Activated naive CD4-positive, alpha-beta T cell treated with anti-CD3 and anti-CD28 coated beads, Interleukin-2, amount 50 U/mL, for 72 hours (primary cell): ENCODE data around the gene OR3A2. TPM values are rescaled to one million over a fixed set of nuclear protein-coding genes. Genes with fewer than 3 reads are reported as not detected.
"Not testable (repeated sequence)": the region's sequence is repeated elsewhere in the genome, so short reads cannot be mapped to it uniquely, and the experiment has no call there.

Experiments
- ATAC-seq, 2 donors: fragments of 150-1000 bp; cut with Tn5 transposase; 2 replicates each; pipeline ENCODE4 v1.10.0; 2021; ENCODE audit warnings: mild to moderate bottlenecking in 2 of 2, moderate library complexity in 2 of 2
- DNase-seq, 2 donors: peaks; one replicate each; pipeline ENCODE4 v3.0.0; 2021 to 2022; ENCODE audit warnings: low spot score in 2 of 2
- H3K27ac Mint-ChIP-seq, 2 donors: one replicate each; pipeline ENCODE4 v1.8.0; 2022; ENCODE audit warnings: mild to moderate bottlenecking in 2 of 2, mixed read lengths in 2 of 2
- H3K36me3 Mint-ChIP-seq, 2 donors: one replicate each; pipeline ENCODE4 v1.8.0; 2022; ENCODE audit warnings: mixed read lengths in 2 of 2
- H3K9me3 Mint-ChIP-seq, 2 donors: one replicate each; pipeline ENCODE4 v1.8.0; 2022; ENCODE audit warnings: mixed read lengths in 2 of 2
- total RNA-seq, 2 donors: library from RNA; stranded (reverse); gene quantifications; one replicate each; pipeline ENCODE4 v1.2.3, GENCODE V29; 2022

Gene OR3A2
- total RNA-seq, 2 donors from 2014 or later = 1.1 to 1.7 TPM

DNA sequence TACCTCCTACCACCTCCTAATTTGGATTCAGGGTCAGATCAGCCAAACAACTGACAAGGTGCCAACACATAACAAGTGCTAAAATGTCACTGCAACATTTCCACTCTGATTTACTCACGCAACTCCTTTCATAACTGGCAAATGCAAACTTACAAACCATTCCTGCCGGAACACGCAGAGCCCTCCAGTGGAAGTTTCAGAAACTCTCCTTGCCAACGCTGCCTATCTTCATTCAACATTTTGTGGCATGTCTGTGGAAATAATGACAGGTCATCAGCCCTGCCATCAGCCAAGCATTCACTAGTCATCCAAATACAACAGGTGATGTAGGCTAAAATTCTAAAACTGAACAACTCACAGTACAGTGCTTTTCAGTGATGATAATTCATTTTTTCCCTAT is 50.2 kb downstream of the OR3A2 start:
- H3K27ac Mint-ChIP-seq = no peak overlapping the region
- H3K36me3 Mint-ChIP-seq = peaks cover 4 to 11% of the 10 kb centered on the region in 2 donors
- no peak for ATAC-seq
- no peak for DNase-seq
- H3K9me3 Mint-ChIP-seq = peaks cover 0 to 9% of the 10 kb centered on the region in 2 donors

DNA sequence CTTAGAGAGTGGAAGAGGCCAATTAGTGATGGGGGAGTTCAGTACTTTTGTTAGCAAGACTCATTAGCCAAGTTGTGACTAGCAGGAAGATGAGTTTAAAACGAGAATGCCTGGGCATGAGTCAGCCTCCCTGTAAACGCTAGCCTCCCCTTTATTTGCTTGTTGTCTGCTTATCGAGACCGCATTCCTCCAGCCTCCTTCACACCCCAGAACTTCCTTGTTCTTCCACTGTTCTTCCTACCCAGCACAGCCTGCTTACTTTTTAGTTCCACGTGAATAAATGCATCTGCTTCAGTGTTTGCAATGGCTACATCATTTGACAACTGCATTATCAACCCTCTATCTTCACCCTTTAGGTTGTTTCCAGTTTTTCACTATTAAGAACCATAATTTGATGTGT is 67.8 kb downstream of the OR3A2 start:
- H3K27ac Mint-ChIP-seq = no peak overlapping the region
- DNase-seq = no peak
- no peak for ATAC-seq
- peaks cover 0 to 10% of the 10 kb centered on the region in 2 donors for H3K9me3 Mint-ChIP-seq
- no peaks in the 10 kb centered on the region for H3K36me3 Mint-ChIP-seq

DNA sequence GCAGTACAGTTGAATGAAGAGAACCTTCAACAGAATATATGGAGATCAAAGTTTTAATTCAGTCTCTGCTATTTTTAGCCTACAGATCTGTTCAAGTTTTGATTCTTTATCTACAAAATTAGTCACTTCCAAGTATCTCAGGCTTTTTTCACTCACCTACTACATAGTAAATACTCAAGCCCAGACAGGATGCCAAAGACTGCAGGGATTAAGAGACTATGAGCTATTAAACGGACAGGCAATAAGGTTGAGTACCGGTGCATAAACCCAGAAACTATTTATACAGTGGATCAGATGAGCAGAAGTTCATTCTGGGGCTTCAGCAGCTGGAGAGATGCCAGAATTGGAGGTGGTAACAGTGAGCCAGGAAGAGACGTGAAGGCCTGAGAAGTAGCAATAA is 69.3 kb downstream of the OR3A2 start:
- ATAC-seq (no peak), DNase-seq (no peak)
- Mint-ChIP-seq H3K36me3 (no peaks in the 10 kb centered on the region), H3K9me3 (no peaks in the 10 kb centered on the region), H3K27ac (no peak overlapping the region)

DNA sequence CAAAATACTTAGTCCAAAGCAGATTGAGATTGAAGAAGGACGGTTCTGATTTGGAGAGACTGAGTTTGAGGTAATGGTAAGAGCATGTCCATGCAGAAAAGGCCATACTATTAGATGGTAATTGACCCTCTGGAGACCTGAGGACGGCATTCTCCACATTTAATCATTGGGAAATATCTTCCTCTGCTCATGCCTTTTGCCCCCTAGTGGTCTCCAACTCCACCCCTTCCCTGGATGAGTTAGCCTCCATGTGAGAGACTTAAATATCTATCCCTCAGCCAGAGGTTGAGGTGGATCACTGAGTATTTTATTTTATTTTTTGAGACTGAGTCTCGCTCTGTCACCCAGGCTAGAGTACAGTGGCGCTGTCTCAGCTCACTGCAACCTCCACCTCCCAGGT is 77.5 kb downstream of the OR3A2 start:
- Mint-ChIP-seq H3K27ac (no peak overlapping the region), H3K9me3 (no peaks in the 10 kb centered on the region), H3K36me3 (no peaks in the 10 kb centered on the region)
- DNase-seq = no peak
- ATAC-seq = no peak

DNA sequence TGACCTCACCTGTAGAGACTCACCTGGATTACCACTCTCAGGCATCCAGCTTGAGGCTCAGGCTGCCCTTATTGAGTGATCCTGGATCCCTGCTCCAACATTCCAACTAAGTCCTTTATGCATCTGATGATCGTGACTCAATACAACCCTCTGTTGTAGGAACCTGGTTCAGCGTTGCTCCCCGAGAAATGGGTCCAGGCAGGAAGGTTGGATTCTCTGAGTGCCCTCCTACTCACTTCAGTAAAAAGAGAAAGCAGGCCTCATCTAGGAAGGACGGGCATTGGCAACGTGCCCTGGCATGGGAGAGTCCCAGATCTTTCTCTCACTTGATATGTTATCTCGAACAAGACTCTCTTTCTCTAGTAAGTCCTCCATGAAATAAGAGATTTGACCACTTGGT is 87.8 kb downstream of the OR3A2 start, which contains the start of gene OR3A1:
OR3A1 (minus strand) TSS at position 101 of the 400 bp plus-strand sequence. CDS start 5,778 bp downstream, outside the sequence.
- ATAC-seq (no peak), DNase-seq (no peak)
- H3K27ac Mint-ChIP-seq = no peak within 1 kb of the TSS
- H3K36me3 Mint-ChIP-seq = no peaks in the 10 kb centered on the region
- H3K9me3 Mint-ChIP-seq = no peaks in the 10 kb centered on the region

DNA sequence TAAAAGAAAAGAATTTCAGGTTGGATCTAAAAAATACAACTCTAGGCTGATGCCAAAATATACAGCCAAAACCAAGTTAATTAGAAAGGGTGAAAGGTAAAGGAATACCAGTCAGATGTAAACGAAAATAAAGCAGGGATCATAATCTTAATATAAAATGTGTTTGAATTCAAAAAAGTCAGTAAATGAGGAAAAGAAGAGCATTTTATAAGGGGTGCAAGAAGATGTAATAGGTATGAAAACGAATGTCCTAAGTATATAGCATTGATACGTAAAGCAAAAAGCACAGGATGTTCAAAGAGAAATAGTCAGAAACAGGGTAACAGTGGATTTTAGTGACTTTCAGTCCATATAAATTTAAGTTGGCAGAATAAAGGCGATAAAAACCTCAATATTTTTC is 90.5 kb downstream of the OR3A2 start:
- no peak for ATAC-seq
- no peak for DNase-seq
- no peaks in the 10 kb centered on the region for H3K36me3 Mint-ChIP-seq
- H3K9me3 Mint-ChIP-seq = peaks cover 5% of the 10 kb centered on the region in 2 donors
- H3K27ac Mint-ChIP-seq = no peak overlapping the region

DNA sequence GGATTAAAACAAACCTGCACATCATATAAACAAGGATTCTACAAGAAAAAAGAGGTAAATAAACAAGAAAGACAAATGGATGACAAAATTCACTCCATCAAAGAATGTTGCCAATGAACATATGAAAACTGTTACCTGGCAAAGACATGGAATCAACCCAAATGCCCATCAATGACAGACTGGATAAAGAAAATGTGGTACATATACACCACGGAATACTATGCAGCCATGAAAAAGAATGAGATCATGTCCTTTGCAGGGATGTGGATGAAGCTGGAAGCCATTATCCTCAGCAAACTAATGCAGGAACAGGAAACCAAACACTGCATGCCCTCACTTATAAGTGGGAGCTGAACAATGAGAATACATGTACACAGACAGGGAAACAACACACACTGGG is 92.6 kb downstream of the OR3A2 start:
- H3K27ac Mint-ChIP-seq, ATAC-seq, H3K36me3 Mint-ChIP-seq, H3K9me3 Mint-ChIP-seq, DNase-seq: not testable (repeated sequence)

DNA sequence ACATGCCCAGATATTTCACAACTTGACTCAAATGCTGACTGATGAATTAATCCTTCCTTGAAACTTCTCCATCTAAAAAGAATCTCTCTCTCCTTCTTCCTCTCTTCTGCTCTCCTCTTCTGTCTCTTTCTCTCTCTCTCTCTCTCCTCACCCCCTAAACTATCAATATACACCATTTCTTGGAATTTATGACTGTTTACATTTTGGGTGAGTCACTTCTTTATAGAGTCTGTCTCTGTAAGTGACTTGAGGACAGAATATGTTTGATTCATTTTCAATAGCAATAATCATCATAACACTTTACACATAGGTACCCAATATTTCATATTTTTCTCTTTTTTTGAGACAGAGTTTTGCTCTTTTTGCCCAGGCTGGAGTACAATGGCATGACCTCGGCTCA is 103.2 kb downstream of the OR3A2 start:
- Mint-ChIP-seq H3K36me3 (peaks cover 0 to 3% of the 10 kb centered on the region in 2 donors), H3K9me3 (peaks cover 3 to 4% of the 10 kb centered on the region in 2 donors), H3K27ac (no peak overlapping the region)
- DNase-seq (no peak), ATAC-seq (no peak)

DNA sequence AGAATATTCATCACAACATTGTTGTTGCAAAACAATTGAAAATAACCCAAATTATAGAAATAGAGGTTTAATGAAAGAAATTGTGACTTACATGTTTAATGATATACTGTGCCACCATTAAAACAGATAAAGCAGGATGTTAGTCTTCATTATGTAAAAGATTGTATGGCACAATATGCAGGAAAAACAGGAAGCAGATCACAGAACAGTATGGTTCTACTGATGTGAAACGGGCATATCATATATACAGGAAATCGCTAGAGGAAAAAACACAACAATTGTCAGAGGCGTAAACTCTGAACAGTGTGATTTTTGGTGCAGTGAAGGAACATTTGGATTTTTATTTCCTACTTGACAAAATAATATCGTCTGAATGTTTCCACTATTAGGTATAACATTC is 110.0 kb downstream of the OR3A2 start:
- DNase-seq (no peak), ATAC-seq (no peak)
- Mint-ChIP-seq H3K27ac (no peak overlapping the region), H3K9me3 (peaks cover 12 to 14% of the 10 kb centered on the region in 2 donors), H3K36me3 (peaks cover 6 to 16% of the 10 kb centered on the region in 2 donors)

DNA sequence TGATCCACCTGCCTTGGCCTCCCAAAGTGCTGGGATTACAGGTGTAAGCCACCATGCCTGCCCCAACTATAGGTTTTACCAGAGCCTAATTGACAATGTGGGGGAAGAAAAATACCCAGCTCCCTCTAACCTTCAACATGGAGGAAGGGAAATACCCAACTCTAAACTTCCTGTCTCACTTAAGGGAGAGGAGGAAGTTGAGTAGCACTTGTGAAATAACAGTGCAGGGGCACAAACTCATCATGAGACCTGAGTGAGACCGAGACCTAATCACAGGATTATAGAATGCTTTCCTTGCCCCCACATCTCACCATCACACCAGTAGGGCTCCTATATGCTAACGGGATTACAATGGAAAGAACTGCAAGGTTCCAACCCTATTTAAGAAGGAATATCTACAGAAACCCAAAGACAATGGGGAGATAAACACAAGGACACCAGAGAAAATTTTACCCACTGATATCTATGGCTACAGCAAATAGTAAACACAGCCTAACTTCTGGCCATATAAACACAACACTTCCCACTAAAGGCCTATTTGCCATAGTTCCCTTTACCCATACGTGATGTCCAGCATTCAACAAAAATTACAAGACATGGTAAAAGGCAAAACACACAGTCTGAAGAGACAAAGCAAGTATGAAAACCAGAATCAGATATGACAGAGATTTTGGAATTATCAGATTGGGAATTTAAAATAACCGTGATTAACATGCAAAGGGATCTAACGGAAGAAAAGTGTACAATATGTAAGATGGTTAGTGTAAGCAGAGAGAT is 114.8 kb downstream of the OR3A2 start:
- Mint-ChIP-seq H3K36me3 (peaks cover 6 to 20% of the 10 kb centered on the region in 2 donors), H3K9me3 (peaks cover 7 to 15% of the 10 kb centered on the region in 2 donors), H3K27ac (no peak overlapping the region)
- DNase-seq = no peak
- no peak for ATAC-seq

DNA sequence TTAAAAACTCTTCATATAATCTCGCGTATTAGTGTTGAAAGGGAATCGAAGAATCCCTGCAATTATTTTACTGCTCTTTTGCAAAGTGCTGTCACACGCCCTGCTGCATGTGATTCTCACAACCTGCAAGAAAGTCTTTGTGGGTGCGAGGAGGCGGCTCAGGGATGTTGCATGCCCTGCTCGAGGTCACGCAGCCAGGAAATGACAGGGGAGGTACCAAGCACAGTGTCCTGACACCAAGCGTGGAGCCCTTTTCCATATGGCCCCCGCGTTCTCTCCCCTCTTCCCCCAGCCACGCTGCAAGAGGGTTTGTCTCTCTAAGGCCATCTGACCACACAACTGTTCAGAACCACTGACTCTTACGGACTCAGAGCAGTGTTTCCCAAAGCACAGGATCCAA is 125.5 kb downstream of the OR3A2 start:
- H3K36me3 Mint-ChIP-seq = peaks cover 0 to 5% of the 10 kb centered on the region in 2 donors
- no peak for DNase-seq
- H3K9me3 Mint-ChIP-seq = peaks cover 5 to 6% of the 10 kb centered on the region in 2 donors
- no peak overlapping the region for H3K27ac Mint-ChIP-seq
- ATAC-seq = no peak

DNA sequence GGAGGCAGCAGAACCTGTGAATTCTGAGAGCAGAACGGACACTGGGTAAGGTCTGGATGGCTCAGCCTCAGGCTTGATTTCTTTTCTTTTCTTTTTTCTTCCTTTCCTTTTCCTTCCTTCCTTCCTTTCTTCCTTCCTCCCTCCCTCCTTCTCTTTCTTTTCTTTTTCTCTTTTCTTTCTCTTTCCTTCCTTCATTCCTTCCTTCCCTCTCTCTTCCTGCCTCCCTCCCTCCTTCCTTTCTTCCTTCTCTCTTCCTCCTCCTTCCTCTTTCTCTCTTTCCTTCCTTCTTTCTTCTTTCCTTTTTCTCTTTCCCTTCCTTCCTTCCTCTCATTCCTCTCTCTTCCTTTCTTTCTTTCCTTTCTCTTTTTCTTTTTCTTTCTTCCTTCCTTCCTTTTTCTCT is 125.9 kb downstream of the OR3A2 start:
- DNase-seq = no peak
- peaks cover 5 to 6% of the 10 kb centered on the region in 2 donors for H3K9me3 Mint-ChIP-seq
- peaks cover 0 to 5% of the 10 kb centered on the region in 2 donors for H3K36me3 Mint-ChIP-seq
- H3K27ac Mint-ChIP-seq = no peak overlapping the region
- no peak for ATAC-seq

DNA sequence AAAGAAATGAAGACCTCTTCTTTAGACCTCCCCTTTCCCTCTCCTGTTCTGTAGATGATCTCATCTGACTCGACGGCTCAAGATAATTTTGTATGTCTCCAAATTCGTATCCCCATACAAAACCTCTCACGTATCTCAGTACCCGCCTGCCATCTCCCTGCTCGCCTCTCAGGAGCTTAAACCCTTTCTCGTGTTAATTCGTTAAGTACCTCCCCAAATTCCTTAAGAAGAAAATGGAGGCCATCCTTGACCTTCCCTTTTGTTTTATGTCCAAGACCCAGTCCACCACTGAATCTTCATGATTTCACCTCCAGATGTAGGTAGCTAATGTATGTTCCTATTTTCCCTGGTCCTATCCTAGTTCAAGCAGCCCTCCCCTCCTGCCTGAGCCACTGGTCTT is 129.5 kb downstream of the OR3A2 start:
- DNase-seq (no peak), ATAC-seq (no peak)
- peaks cover 5 to 12% of the 10 kb centered on the region in 2 donors for H3K9me3 Mint-ChIP-seq

DNA sequence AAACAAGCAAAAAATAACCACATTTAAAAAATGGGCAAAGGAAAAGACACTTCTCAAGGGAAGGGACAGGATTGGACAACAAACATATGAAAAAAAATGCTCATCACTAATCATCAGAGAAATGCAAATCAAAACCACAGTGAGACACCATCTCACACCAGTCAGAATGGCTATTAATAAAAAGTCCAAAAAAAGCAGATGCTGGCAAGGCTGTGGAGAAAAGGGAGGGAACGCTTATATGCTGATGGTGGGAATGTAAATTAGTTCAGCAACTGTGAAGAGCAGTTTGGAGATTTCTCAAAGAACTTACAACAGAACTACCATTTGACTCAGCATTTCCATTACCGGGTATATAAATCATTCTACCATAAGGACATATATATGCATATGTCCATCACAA is 137.1 kb downstream of the OR3A2 start:
- not testable (repeated sequence) for H3K27ac Mint-ChIP-seq, ATAC-seq, H3K9me3 Mint-ChIP-seq, H3K36me3 Mint-ChIP-seq, DNase-seq

More for the DNA sequence above, 129.5 kb downstream of the OR3A2 start:
- Mint-ChIP-seq H3K36me3 (peaks cover 0 to 5% of the 10 kb centered on the region in 2 donors), H3K27ac (no peak overlapping the region)

DNA sequence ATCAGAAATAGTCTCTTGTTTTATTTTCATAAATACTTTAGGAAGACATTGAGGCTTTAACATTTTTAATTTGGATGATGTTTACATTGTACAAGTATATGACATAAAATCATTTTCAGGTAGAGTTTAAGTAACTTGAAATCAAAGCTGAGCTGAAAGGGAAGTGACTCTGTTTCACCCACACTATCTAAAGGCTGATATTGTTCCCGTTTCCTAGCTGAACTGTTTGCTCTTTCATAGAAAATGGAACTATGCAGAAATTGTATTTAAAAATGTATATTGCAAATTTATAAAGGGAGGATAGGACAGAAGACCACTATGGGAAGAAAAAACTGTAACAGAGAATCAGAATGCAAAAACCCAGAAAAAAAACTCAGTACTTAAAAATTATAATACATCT is 141.3 kb downstream of the OR3A2 start:
- not testable (repeated sequence) for H3K36me3 Mint-ChIP-seq, ATAC-seq, H3K27ac Mint-ChIP-seq, H3K9me3 Mint-ChIP-seq, DNase-seq

DNA sequence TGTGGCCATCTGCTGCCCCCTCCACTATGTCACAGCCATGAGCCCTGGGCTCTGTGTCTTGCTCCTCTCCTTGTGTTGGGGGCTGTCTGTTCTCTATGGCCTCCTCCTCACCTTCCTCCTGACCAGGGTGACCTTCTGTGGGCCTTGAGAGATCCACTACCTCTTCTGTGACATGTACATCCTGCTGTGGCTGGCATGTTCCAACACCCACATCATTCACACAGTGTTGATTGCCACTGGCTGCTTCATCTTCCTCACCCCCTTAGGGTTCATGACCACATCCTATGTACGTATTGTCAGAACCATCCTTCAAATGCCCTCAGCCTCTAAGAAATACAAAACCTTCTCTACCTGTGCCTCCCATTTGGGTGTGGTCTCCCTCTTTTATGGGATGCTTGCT is 145.1 kb downstream of the OR3A2 start:
- H3K9me3 Mint-ChIP-seq, H3K36me3 Mint-ChIP-seq, ATAC-seq, H3K27ac Mint-ChIP-seq, DNase-seq: not testable (repeated sequence)

DNA sequence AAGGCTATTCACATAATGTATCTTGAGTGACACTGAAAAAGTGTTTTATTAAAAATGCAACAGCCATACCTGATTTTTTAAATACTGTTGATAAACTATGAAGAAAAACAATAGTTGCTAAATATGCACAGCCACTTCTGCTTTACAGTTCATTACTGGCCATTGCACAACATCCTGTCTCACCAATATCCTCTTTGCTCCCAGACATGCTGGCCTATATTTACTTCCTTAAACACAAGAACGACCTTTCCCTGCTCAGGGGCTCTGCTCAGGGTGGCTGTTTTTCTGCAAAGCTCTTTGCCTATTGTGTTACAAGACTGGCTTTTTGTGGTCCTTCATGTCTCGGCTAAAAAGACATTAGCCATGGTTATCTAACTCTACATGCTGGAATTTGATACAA is 147.4 kb downstream of the OR3A2 start:
- H3K27ac Mint-ChIP-seq, H3K36me3 Mint-ChIP-seq, H3K9me3 Mint-ChIP-seq, ATAC-seq, DNase-seq: not testable (repeated sequence)

DNA sequence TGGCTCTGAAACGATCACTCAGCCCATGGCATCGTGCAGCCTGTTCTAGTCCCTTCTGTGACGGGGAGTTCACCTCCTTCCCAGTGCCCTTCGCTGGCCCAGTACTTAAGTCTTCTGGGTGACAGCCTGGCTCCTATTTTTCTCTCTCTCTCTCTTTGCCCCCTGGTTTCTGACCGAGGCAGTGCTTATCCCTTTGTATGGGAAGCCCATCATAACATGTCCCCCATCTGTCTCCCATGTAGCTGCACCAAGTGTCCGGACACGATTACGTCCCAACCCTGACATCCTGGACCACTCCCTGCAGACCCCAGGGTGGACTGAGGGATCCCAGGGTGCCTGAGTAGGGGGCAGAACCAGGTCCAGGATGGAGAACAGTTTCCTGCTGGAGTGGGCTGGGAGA is 153.8 kb downstream of the OR3A2 start:
- not testable (repeated sequence) for H3K9me3 Mint-ChIP-seq, H3K36me3 Mint-ChIP-seq, DNase-seq, H3K27ac Mint-ChIP-seq, ATAC-seq
